ENCODE measurements around the gene LRRC3B. TPM values are rescaled to one million over a fixed set of nuclear protein-coding genes. Genes with fewer than 3 reads are reported as not detected.

The LRRC3B gene
- total RNA-seq, 4 donors from 2014 or later: not detected

DNA sequence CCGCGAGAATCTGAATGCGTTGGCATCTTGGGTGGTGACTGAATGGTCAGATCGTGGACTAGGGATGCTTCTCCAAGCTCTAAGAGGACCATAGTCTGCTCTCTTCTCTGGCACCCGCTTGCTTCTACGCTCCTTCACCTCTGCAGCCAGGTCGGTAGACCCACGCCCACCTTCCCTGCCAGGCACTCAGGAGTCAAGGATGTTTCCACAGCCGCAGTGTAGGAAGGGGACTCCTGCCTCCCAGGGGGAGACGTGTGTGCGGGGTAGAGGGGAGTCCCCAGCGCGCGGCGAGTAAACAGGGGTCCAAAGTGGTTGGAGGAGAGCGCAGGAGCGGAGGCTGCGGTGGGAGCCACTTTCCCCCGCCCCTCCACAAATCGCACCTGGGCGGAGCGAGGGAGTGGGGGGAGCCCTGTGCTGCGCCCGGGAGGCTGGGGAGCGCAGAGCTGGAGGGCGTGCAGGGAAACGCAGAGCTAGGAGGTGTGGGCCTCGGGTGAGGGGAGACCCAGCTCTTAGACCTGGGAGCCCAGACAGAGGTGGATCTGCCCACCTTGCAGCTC, 1.7 kb downstream of the LRRC3B start:
- TF ChIP-seq CTCF (IDR thresholded peaks at IDR 0.05; ENCODE audit: low read depth): no peak

DNA sequence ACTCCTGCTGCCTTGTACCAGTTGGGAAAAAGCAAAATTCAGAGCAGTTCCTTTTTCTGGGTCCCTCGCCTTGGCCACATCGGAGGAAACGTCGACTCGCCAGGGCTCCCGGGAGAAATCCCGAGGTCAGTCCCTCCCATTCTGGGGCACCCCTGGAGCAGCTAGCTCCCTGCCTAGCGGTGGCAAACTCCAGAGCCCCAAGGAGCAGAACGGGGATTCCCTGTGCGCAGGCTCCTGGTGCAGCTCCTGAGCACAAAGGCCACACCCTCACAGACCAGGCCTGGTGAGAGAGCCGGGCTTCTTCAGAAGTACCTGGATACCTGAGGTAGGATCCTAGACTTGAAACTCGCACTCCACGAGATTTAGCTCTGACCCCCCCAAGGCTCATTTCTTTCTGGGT, 2.6 kb downstream of the LRRC3B start:
- TF ChIP-seq CTCF (IDR thresholded peaks at IDR 0.05; ENCODE audit: low read depth): no peak

GRCh38 chr3:26627080-26627479, 4.5 kb downstream of the LRRC3B start:
- no peak for TF ChIP-seq CTCF (IDR thresholded peaks at IDR 0.05; ENCODE audit: low read depth)

- no peak for TF ChIP-seq CTCF (IDR thresholded peaks at IDR 0.05; ENCODE audit: low read depth)
Observed at GRCh38 chr3:26628915-26629314, 6.3 kb downstream of the LRRC3B start.

DNA sequence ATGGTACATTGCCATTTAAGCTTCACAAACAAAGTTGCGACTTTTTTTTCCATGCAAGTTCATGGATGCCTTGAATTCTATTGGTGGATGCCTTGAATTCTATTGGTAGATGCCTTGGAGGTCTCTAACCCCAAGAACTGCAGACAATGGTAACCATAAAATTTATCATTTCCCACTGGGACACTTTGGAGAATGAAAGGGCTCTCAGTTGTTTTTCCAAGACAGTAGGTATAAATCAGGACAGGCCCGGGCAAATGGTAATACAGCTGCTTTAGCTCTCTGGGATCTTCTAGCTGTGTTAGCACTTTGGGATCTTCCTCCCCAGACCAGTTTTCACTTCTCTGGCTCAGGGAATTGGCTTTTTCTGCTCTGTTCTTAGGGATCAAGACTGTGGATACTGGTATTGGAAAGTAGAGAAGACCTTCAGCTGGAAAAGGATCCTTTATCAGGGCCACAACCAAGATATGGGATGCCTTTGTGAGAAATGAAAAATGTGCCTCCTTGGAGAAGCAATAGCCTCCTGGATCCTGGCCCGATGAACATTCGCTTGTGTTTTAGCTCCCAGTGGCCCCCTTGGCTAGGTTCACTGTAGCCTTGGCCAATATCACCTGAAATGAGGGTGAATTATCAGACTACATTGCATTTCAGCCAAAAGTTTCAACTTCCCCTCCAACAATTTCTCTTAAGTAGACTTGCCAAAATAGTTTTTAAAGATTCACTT, 8.3 kb downstream of the LRRC3B start:
- TF ChIP-seq CTCF (IDR thresholded peaks at IDR 0.05; ENCODE audit: low read depth): no peak

GRCh38 chr3:26631390-26631738, 8.8 kb downstream of the LRRC3B start:
- no peak for TF ChIP-seq CTCF (IDR thresholded peaks at IDR 0.05; ENCODE audit: low read depth)

DNA sequence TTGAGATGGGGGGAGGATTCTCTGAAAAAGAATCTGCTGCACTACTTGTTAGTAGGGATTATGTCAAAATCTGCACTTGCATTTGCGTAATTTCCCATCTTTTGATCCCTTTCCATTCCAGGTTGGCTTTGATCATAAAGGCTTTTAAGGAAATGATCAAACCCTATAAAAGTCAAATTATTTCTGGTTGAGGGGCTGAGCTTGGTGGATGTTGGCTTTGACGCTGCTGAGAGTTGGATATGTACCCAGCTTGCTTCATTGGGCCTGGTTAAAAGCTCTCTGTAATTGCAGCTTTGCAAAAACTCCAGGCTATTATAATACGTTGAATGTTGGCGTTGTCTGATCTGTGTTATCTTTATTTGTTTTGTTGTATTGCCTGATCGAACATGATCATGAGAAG, 12.0 kb downstream of the LRRC3B start:
- no peak for TF ChIP-seq CTCF (IDR thresholded peaks at IDR 0.05; ENCODE audit: low read depth)

Data from subcutaneous adipose tissue (tissue), 4 donors.